Esophagus muscularis mucosa (tissue), 4 donors: ENCODE results near the gene ZNF180.

Experiments used
- EP300 ChIP-seq: sonication (generic); formaldehyde crosslinking; IDR thresholded peaks from one replicate; pipeline ENCODE4 v1.6.1; 2017; ENCODE audit warnings: antibody characterized with exemption
- POLR2A ChIP-seq: fragments of 450-650 bp; IDR thresholded peaks from one replicate; pipeline ENCODE4 v1.6.1; 2017; ENCODE audit warnings: antibody characterized with exemption, moderate library complexity, mild to moderate bottlenecking, low read depth
- POLR2AphosphoS5 ChIP-seq, 2 donors: sonication (generic); formaldehyde crosslinking; IDR thresholded peaks; one replicate each; pipeline ENCODE4 v1.6.1; 2017; ENCODE audit warnings: antibody characterized with exemption in 2 of 2
- TF ChIP-seq, protein P1 (sequence below), 3 experiments: fragments of 200-600 bp in 2 of 3; fragments of 450-650 bp in 1 of 3; sonication (generic) in 2 of 3; IDR thresholded peaks; one replicate each; pipeline ENCODE4 v1.5.1; 2017 to 2019; ENCODE audit warnings: antibody characterized with exemption in 3 of 3, mild to moderate bottlenecking in 2 of 3, moderate library complexity in 1 of 3

DNA sequence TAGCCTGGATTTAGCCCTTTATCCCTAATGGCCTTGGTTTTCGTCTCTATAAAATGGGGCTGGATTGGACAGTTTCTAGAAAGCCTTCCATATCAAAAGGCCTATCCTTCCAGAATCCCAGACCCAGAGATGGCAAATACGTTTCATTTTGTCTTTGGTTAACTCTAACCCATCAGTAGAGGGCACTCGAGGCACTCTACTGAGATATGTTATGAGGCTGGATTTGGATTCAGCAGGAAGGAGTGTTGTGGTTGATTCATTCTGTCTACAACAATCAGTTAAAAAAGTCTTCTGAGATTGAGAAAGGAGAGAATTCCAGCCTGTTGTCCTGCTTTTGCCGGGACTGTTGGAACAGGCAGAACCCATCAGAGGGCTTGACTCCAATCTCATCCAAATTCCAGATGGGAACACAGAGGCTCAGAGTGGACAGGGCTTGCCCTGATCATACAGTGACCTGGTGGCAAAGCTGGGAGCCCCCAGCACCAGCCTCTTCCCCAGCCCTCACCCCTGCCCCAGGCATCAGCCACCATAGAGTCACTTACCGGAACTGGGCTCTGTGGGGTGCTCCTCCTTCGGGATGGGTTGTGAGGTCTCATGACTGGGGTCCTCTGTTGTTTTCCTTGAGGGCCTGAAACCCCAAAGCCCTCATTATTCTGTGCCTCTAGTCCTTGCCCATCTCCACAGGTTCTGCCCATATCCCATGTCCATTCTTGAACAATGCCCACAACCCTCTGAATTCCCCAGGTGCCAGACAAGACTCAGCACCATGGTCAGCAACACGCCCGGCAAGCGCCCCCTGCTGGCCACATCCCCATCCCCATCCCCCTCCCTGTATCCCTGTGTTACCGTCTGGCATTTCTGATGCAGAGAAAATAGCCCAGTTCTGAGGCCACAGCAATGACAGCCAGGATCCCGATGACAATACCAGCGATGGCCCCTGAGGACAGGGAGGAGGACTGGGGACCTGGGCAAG lies 12.3 kb upstream of the ZNF180 start:
- TF ChIP-seq POLR2AphosphoS5 (IDR thresholded peaks at IDR 0.05) (no peak), POLR2A (no peak), EP300 (no peak)
- TF ChIP-seq, protein P1, sequence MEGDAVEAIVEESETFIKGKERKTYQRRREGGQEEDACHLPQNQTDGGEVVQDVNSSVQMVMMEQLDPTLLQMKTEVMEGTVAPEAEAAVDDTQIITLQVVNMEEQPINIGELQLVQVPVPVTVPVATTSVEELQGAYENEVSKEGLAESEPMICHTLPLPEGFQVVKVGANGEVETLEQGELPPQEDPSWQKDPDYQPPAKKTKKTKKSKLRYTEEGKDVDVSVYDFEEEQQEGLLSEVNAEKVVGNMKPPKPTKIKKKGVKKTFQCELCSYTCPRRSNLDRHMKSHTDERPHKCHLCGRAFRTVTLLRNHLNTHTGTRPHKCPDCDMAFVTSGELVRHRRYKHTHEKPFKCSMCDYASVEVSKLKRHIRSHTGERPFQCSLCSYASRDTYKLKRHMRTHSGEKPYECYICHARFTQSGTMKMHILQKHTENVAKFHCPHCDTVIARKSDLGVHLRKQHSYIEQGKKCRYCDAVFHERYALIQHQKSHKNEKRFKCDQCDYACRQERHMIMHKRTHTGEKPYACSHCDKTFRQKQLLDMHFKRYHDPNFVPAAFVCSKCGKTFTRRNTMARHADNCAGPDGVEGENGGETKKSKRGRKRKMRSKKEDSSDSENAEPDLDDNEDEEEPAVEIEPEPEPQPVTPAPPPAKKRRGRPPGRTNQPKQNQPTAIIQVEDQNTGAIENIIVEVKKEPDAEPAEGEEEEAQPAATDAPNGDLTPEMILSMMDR (IDR thresholded peaks at IDR 0.05) = no peak
